SK-N-SH (cell line): ENCODE data around the gene OPN3. TPM values are rescaled to one million over a fixed set of nuclear protein-coding genes. Genes with fewer than 3 reads are reported as not detected.

Source experiments
- CTCF ChIA-PET: fragments of 300-600, 350-600 bp; formaldehyde crosslinking; extraction: SDS; loops from one replicate; lab custom pipeline; 2021; lab: Yijun Ruan, JAX
- POLR2A ChIA-PET: fragments of 350-600 bp; sonication (Branson Sonifier 250); formaldehyde crosslinking; extraction: SDS; loops from one replicate; lab custom pipeline; 2020; ENCODE audit warnings: antibody characterized with exemption, inconsistent platforms; lab: Yijun Ruan, JAX
- DNase-seq: peaks from one replicate; pipeline ENCODE4 v3.0.0; 2012
- H2AFZ ChIP-seq: fragments of 200-600 bp; sonication (generic); 2 replicates; pipeline ENCODE4 v1.8.1; 2016; ENCODE audit warnings: antibody characterized with exemption, mild to moderate bottlenecking, low read depth
- H3F3A ChIP-seq: fragments of 200-600 bp; sonication (generic); replicated peaks from 2 replicates; pipeline ENCODE3; 2016; ENCODE audit warnings: antibody characterized with exemption, mild to moderate bottlenecking; ENCODE audit not compliant: insufficient read depth
- H3K27ac ChIP-seq, 2 experiments: fragments of 200-500 bp in 1 of 2; fragments of 200-600 bp in 1 of 2; sonication (Bioruptor generic) in 1 of 2; sonication (generic), shearing (Covaris generic) in 1 of 2; 2 replicates each; pipeline versions ENCODE4 v1.5.1 to v1.6.1; 2014 to 2016; ENCODE audit warnings: low read depth in 2 of 2, inconsistent platforms in 1 of 2, low read length in 1 of 2, mild to moderate bottlenecking in 1 of 2, mixed read lengths in 1 of 2
- H3K27me3 ChIP-seq: fragments of 200-600 bp; sonication (generic), shearing (Covaris generic); 2 replicates; pipeline ENCODE4 v1.6.1; 2016; ENCODE audit warnings: mixed run types; ENCODE audit not compliant: insufficient read depth
- H3K36me3 ChIP-seq, 2 experiments: fragments of 200-500 bp in 1 of 2; fragments of 200-600 bp in 1 of 2; sonication (Bioruptor generic) in 1 of 2; sonication (generic) in 1 of 2; replicated peaks in 1 of 2; 2 replicates each; pipeline versions ENCODE3 to v1.5.1; 2014 to 2016; ENCODE audit warnings: low read length in 1 of 2, mild to moderate bottlenecking in 1 of 2; ENCODE audit not compliant: insufficient read depth in 2 of 2, control insufficient read depth in 1 of 2
- H3K4me1 ChIP-seq, 2 experiments: fragments of 200-500 bp in 1 of 2; fragments of 200-600 bp in 1 of 2; sonication (Bioruptor generic) in 1 of 2; sonication (generic), shearing (Covaris generic) in 1 of 2; 2 replicates each; pipeline versions ENCODE4 v1.5.1 to v1.6.1; 2014 to 2016; ENCODE audit warnings: low read depth in 1 of 2, low read length in 1 of 2, mixed run types in 1 of 2; ENCODE audit not compliant: insufficient read depth in 2 of 2, control insufficient read depth in 1 of 2
- H3K4me2 ChIP-seq: fragments of 200-600 bp; sonication (generic), shearing (Covaris generic); 2 replicates; pipeline ENCODE4 v1.6.1; 2017; ENCODE audit warnings: mixed run types
- H3K4me3 ChIP-seq, 2 experiments: fragments of 200-500 bp in 1 of 2; fragments of 200-600 bp in 1 of 2; sonication (Bioruptor generic) in 1 of 2; sonication (generic), shearing (Covaris generic) in 1 of 2; 2 replicates each; pipeline versions ENCODE4 v1.5.1 to v1.8.1; 2014 to 2016; ENCODE audit warnings: low read depth in 2 of 2, inconsistent platforms in 1 of 2, low read length in 1 of 2, mild to moderate bottlenecking in 1 of 2, mixed read lengths in 1 of 2, moderate library complexity in 1 of 2
- H3K79me2 ChIP-seq: fragments of 200-600 bp; sonication (generic); 2 replicates; pipeline ENCODE4 v1.8.1; 2017; ENCODE audit warnings: mild to moderate bottlenecking; ENCODE audit not compliant: insufficient read depth
- H3K9ac ChIP-seq: fragments of 200-600 bp; sonication (generic); 2 replicates; pipeline ENCODE4 v1.6.1; 2017; ENCODE audit warnings: mixed run types
- H3K9me2 ChIP-seq: fragments of 200-600 bp; sonication (generic); 2 replicates; pipeline ENCODE4 v1.6.1; 2017; ENCODE audit warnings: mixed run types
- H3K9me3 ChIP-seq: fragments of 200-600 bp; sonication (generic); 2 replicates; pipeline ENCODE4 v1.6.1; 2017; ENCODE audit warnings: mixed run types, mild to moderate bottlenecking, moderate library complexity
- H4K20me1 ChIP-seq: fragments of 200-600 bp; sonication (generic); 2 replicates; pipeline ENCODE4 v1.6.1; 2017; ENCODE audit warnings: mild to moderate bottlenecking, mixed run types; ENCODE audit not compliant: insufficient read depth
- CHD2 ChIP-seq: fragments of 150-350 bp; IDR thresholded peaks from 2 replicates; pipeline ENCODE4 v1.6.1; 2018; ENCODE audit warnings: low read length; ENCODE audit not compliant: partially characterized antibody
- ELF1 ChIP-seq: IDR thresholded peaks from 2 replicates; pipeline ENCODE4 v1.4.0; 2012
- EP300 ChIP-seq, 2 experiments: IDR thresholded peaks; 2 replicates each; pipeline versions ENCODE4 v1.4.0 to v1.6.1; 2012; ENCODE audit warnings: borderline replicate concordance in 1 of 2, low read depth in 1 of 2, low read length in 1 of 2
- EZH2phosphoT487 ChIP-seq: fragments of 200-600 bp; sonication (generic); IDR thresholded peaks from 2 replicates; pipeline ENCODE4 v1.6.1; 2017; ENCODE audit warnings: low read depth, mixed run types, mild to moderate bottlenecking, antibody characterized with exemption, moderate library complexity, borderline replicate concordance
- FOXJ3 ChIP-seq: sonication (generic); formaldehyde crosslinking; IDR thresholded peaks from 2 replicates; pipeline ENCODE4 v1.5.1; 2020; ENCODE audit warnings: mild to moderate bottlenecking, missing genetic modification reagents
- MEF2A ChIP-seq: IDR thresholded peaks from 2 replicates; pipeline ENCODE4 v1.4.0; 2012; ENCODE audit warnings: low read depth, borderline replicate concordance
- MXI1 ChIP-seq: IDR thresholded peaks from 2 replicates; pipeline ENCODE4 v1.6.1; 2012; ENCODE audit warnings: mild to moderate bottlenecking, low read depth, low read length, improper control_type of control experiment
- NFIC ChIP-seq: IDR thresholded peaks from 2 replicates; pipeline ENCODE4 v1.4.0; 2012; ENCODE audit warnings: borderline replicate concordance
- PBX3 ChIP-seq: IDR thresholded peaks from 2 replicates; pipeline ENCODE4; 2012
- POLR2AphosphoS5 ChIP-seq: IDR thresholded peaks from 2 replicates; pipeline ENCODE4 v1.6.1; 2012; ENCODE audit warnings: low read depth, low read length
- RAD21 ChIP-seq: IDR thresholded peaks from 2 replicates; pipeline ENCODE4 v1.6.1; 2012; ENCODE audit warnings: mild to moderate bottlenecking, low read length
- RCOR1 ChIP-seq: fragments of 150-350 bp; IDR thresholded peaks from 2 replicates; pipeline ENCODE4 v1.6.1; 2017; ENCODE audit warnings: antibody characterized with exemption, low read length
- RXRA ChIP-seq: IDR thresholded peaks from 2 replicates; pipeline ENCODE4 v1.4.0; 2012; ENCODE audit warnings: low read depth, mild to moderate bottlenecking, borderline replicate concordance
- SIN3A ChIP-seq: IDR thresholded peaks from 2 replicates; pipeline ENCODE4 v1.6.1; 2012; ENCODE audit warnings: low read depth, mild to moderate bottlenecking, low read length, moderate library complexity, borderline replicate concordance
- SMC3 ChIP-seq: IDR thresholded peaks from 2 replicates; pipeline ENCODE4 v1.6.1; 2012; ENCODE audit warnings: low read depth, low read length, improper control_type of control experiment
- TAF1 ChIP-seq: IDR thresholded peaks from 2 replicates; pipeline ENCODE4 v1.6.1; 2012; ENCODE audit warnings: low read depth, mild to moderate bottlenecking, low read length, moderate library complexity, borderline replicate concordance
- TCF12 ChIP-seq: IDR thresholded peaks from 2 replicates; pipeline ENCODE4 v1.4.0; 2012
- TEAD4 ChIP-seq: IDR thresholded peaks from 2 replicates; pipeline ENCODE4 v1.4.0; 2012; ENCODE audit warnings: mild to moderate bottlenecking, borderline replicate concordance; ENCODE audit not compliant: insufficient read depth
- YY1 ChIP-seq: IDR thresholded peaks from 2 replicates; pipeline ENCODE4 v1.4.0; 2012; ENCODE audit warnings: low read depth, mild to moderate bottlenecking
- WGBS: methylation state at CpG from one replicate; pipeline ENCODE4 v1.1.6; 2017; ENCODE audit warnings: low lambda C conversion rate; 5-methylcytosine and 5-hydroxymethylcytosine counted together
- polyA plus RNA-seq, 3 experiments: library from polyadenylated mRNA; depleted of rRNA; stranded (reverse); fragments of >200 nt; gene quantifications; 2 replicates each; pipeline ENCODE4 v1.2.3, GENCODE V29; 2012
- TF ChIP-seq, protein P1 (sequence below): IDR thresholded peaks from 2 replicates; pipeline ENCODE4 v1.4.0; 2012; ENCODE audit warnings: low read depth, borderline replicate concordance
- TF ChIP-seq, protein P2 (sequence below): IDR thresholded peaks from 2 replicates; pipeline ENCODE4 v1.4.0; 2012; ENCODE audit warnings: low read depth
- TF ChIP-seq, protein P3 (sequence below): fragments of 150-350 bp; IDR thresholded peaks from 2 replicates; pipeline ENCODE4 v1.6.1; 2017; ENCODE audit warnings: antibody characterized with exemption, low read length, low read depth, borderline replicate concordance
- TF ChIP-seq, protein P4 (sequence below): fragments of 150-350 bp; IDR thresholded peaks from 2 replicates; pipeline ENCODE4 v1.6.1; 2016; ENCODE audit warnings: mild to moderate bottlenecking, low read depth, low read length

OPN3 gene
- polyA plus RNA-seq, 1 of the 3 experiments (the other 2 are of a cell fraction): 7.8 TPM

- POLR2A ChIA-PET: no interaction called here
- no peak overlapping the region for H3K4me3 ChIP-seq
- TF ChIP-seq TCF12 (no peak), MXI1 (no peak), YY1 (no peak), SMC3 (no peak), EP300 (IDR thresholded peaks at IDR 0.05; ENCODE audit: borderline replicate concordance in 1 of 2, low read depth in 1 of 2, low read length in 1 of 2) (no peak), ELF1 (no peak), PBX3 (no peak), POLR2AphosphoS5 (no peak), TEAD4 (no peak), MEF2A (no peak)
- TF ChIP-seq, protein P1, sequence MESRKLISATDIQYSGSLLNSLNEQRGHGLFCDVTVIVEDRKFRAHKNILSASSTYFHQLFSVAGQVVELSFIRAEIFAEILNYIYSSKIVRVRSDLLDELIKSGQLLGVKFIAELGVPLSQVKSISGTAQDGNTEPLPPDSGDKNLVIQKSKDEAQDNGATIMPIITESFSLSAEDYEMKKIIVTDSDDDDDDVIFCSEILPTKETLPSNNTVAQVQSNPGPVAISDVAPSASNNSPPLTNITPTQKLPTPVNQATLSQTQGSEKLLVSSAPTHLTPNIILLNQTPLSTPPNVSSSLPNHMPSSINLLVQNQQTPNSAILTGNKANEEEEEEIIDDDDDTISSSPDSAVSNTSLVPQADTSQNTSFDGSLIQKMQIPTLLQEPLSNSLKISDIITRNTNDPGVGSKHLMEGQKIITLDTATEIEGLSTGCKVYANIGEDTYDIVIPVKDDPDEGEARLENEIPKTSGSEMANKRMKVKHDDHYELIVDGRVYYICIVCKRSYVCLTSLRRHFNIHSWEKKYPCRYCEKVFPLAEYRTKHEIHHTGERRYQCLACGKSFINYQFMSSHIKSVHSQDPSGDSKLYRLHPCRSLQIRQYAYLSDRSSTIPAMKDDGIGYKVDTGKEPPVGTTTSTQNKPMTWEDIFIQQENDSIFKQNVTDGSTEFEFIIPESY: no peak
- TF ChIP-seq, protein P2, sequence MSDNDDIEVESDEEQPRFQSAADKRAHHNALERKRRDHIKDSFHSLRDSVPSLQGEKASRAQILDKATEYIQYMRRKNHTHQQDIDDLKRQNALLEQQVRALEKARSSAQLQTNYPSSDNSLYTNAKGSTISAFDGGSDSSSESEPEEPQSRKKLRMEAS: no peak
- TF ChIP-seq, protein P3, sequence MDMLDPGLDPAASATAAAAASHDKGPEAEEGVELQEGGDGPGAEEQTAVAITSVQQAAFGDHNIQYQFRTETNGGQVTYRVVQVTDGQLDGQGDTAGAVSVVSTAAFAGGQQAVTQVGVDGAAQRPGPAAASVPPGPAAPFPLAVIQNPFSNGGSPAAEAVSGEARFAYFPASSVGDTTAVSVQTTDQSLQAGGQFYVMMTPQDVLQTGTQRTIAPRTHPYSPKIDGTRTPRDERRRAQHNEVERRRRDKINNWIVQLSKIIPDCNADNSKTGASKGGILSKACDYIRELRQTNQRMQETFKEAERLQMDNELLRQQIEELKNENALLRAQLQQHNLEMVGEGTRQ: no peak
- TF ChIP-seq, all 33 proteins: peak for 0
- CTCF ChIA-PET: interaction anchor here (0.7 kb wide), 1 partner anchor 41 kb away, joined by 3 read pairs; no protein-coding TSS in a partner anchor
- Histone ChIP-seq H3K9ac (no peak overlapping the region), H3K27ac (no peak overlapping the region), H3K4me1 (no peaks in the 10 kb centered on the region), H3K36me3 (no peaks in the 10 kb centered on the region), H2AFZ (no peak overlapping the region), H3K4me2 (no peak overlapping the region), H3K9me2 (0 out of 2 replicates have a peak, but pooled peaks cover 3% of the 10 kb centered on the region), H3K79me2 (no peaks in the 10 kb centered on the region), H4K20me1 (no peaks in the 10 kb centered on the region), H3K9me3 (no peaks in the 10 kb centered on the region), H3K27me3 (no peaks in the 10 kb centered on the region), H3F3A (no peaks in the 10 kb centered on the region)
- no peak for DNase-seq
- 57% methylated on average over 3 of the region's 3 CpGs for WGBS
Measured at GRCh38 chr1:241666419-241666818, 26.2 kb upstream of the OPN3 start.

DNA sequence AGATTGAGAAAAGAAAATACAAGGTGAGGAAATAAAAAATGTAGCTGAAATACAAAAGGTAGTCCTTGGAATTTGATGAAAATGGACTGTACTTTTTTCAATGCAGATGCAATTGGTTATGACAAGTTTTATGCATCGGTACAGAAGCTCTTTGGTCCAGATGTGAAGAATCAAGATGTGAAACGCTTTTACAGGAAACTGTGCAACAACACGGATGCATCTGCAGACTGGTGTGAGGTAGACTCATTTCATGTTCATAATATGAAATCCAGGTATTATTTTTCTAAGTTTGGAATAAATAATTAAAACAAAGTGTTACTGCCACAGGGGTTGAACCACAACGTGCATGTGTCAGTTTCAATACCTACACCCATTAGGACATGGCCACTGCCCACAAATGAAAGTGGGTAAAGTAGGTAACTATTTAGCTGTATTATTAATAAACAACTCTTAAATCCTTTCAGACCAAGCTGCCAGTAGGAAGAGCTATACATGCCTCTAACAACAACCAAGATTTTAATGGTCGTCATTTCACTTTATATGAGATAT lies 20.3 kb upstream of the OPN3 start:
- no peaks in the 10 kb centered on the region for H3K36me3 ChIP-seq
- ChIA-PET POLR2A (no interaction called here), CTCF (no interaction called here)
- DNase-seq: no peak
- no peak overlapping the region for H2AFZ ChIP-seq
- no peak overlapping the region for H3K9ac ChIP-seq
- H3K4me3 ChIP-seq: no peak overlapping the region
- H3K79me2 ChIP-seq: no peaks in the 10 kb centered on the region
- no peak for TF ChIP-seq RCOR1
- no peak for TF ChIP-seq EZH2phosphoT487
- TF ChIP-seq CHD2: no peak
- TF ChIP-seq NFIC: no peak
- no peak for TF ChIP-seq MEF2A
- no peak for TF ChIP-seq RAD21
- TF ChIP-seq FOXJ3 (CRISPR knock-in tag): no peak
- TF ChIP-seq TAF1: no peak
- TF ChIP-seq POLR2AphosphoS5: no peak
- TF ChIP-seq RXRA: no peak
- TF ChIP-seq MXI1: no peak
- no peak for TF ChIP-seq SIN3A
- TF ChIP-seq, protein P4, sequence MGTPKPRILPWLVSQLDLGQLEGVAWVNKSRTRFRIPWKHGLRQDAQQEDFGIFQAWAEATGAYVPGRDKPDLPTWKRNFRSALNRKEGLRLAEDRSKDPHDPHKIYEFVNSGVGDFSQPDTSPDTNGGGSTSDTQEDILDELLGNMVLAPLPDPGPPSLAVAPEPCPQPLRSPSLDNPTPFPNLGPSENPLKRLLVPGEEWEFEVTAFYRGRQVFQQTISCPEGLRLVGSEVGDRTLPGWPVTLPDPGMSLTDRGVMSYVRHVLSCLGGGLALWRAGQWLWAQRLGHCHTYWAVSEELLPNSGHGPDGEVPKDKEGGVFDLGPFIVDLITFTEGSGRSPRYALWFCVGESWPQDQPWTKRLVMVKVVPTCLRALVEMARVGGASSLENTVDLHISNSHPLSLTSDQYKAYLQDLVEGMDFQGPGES: no peak
- TF ChIP-seq TCF12: no peak
- no peaks in the 10 kb centered on the region for H3K27me3 ChIP-seq
- H3K4me1 ChIP-seq: no peaks in the 10 kb centered on the region
- WGBS: 35% methylated on average over 5 of the region's 5 CpGs
- no peaks in the 10 kb centered on the region for H3F3A ChIP-seq
- no peaks in the 10 kb centered on the region for H3K9me2 ChIP-seq
- H3K9me3 ChIP-seq: no peaks in the 10 kb centered on the region
- no peak overlapping the region for H3K27ac ChIP-seq
- no peak overlapping the region for H3K4me2 ChIP-seq
- H4K20me1 ChIP-seq: no peaks in the 10 kb centered on the region
